Astrocyte of the cerebellum (primary cell): ENCODE data around the gene ARMC9.

Experiments
- DNase-seq: peaks from one replicate; pipeline ENCODE4 v3.0.0-alpha.2; 2011; ENCODE audit warnings: low read depth
- H3K4me3 ChIP-seq: 2 replicates; pipeline ENCODE4 v1.5.1; 2011; ENCODE audit warnings: mild to moderate bottlenecking, low read depth, low read length, moderate library complexity
- CTCF ChIP-seq: IDR thresholded peaks from 2 replicates; pipeline ENCODE4 v1.5.1; 2012; ENCODE audit warnings: low read length, low read depth, moderate library complexity, mild to moderate bottlenecking; ENCODE audit errors: missing control alignments
- in situ Hi-C: cut with HindIII; loops from 2 replicates; pipeline ENCODE4 v1.10.0; 2017; ENCODE audit warnings: low sequenced_read_pairs

Gene ARMC9

GRCh38 chr2:231187736-231188505 lies 10.5 kb upstream of the ARMC9 start:
- H3K4me3 ChIP-seq = no peak overlapping the region
- DNase-seq = no peak
- in situ Hi-C loops = no loop called here
- no peak for TF ChIP-seq CTCF

- H3K4me3 ChIP-seq = no peak overlapping the region
- TF ChIP-seq CTCF = no peak
- in situ Hi-C loops = no loop called here
- DNase-seq = no peak
Observed at GRCh38 chr2:231188506-231189170, 9.8 kb upstream of the ARMC9 start.

GRCh38 chr2:231189171-231189530 lies 9.3 kb upstream of the ARMC9 start:
- in situ Hi-C loops = no loop called here
- no peak for TF ChIP-seq CTCF
- DNase-seq = no peak
- no peak overlapping the region for H3K4me3 ChIP-seq

GRCh38 chr2:231189571-231190495 lies 8.6 kb upstream of the ARMC9 start:
- no peak overlapping the region for H3K4me3 ChIP-seq
- DNase-seq = no peak
- TF ChIP-seq CTCF = no peak
- in situ Hi-C loops = no loop called here

GRCh38 chr2:231190531-231191197 lies 7.8 kb upstream of the ARMC9 start:
- in situ Hi-C loops = no loop called here
- TF ChIP-seq CTCF = peak; percentile 13
- DNase-seq = no peak
- H3K4me3 ChIP-seq = no peak overlapping the region
